Measurements from ENCODE around the gene KLRF1. TPM values are rescaled to one million over a fixed set of nuclear protein-coding genes. Genes with fewer than 3 reads are reported as not detected.

Gene KLRF1
- polyA plus RNA-seq, 1 of the 3 experiments (the other 2 are of a cell fraction) = not detected

- Histone ChIP-seq H3K9me3 (no peaks in the 10 kb centered on the region), H3K4me1 (ENCODE audit: control insufficient read depth in 1 of 2, insufficient read depth in 2 of 2, low read depth in 1 of 2, low read length in 1 of 2) (no peaks in the 10 kb centered on the region), H3K9me2 (no peaks in the 10 kb centered on the region), H4K20me1 (ENCODE audit: insufficient read depth) (no peaks in the 10 kb centered on the region), H3F3A (replicated peaks; ENCODE audit: insufficient read depth) (no peaks in the 10 kb centered on the region), H3K9ac (no peak overlapping the region), H3K27me3 (ENCODE audit: insufficient read depth) (no peaks in the 10 kb centered on the region; the same call in 1 of the 2 replicates), H3K4me3 (ENCODE audit: low read depth in 2 of 2, low read length in 1 of 2) (no peak overlapping the region), H2AFZ (ENCODE audit: low read depth) (no peak overlapping the region), H3K27ac (ENCODE audit: low read depth in 2 of 2, low read length in 1 of 2) (no peak overlapping the region), H3K36me3 (replicated peaks in 1 of 2; ENCODE audit: control insufficient read depth in 1 of 2, insufficient read depth in 2 of 2, low read length in 1 of 2) (no peaks in the 10 kb centered on the region), H3K4me2 (no peak overlapping the region), H3K79me2 (ENCODE audit: insufficient read depth) (no peaks in the 10 kb centered on the region)
- 6% methylated on average over 5 of the region's 5 CpGs for whole genome bisulfite sequencing (ENCODE audit: low lambda C conversion rate)
- ChIA-PET CTCF (interaction anchor here (1.2 kb wide), 1 partner anchor 81 kb away, joined by 3 read pairs; no protein-coding TSS in a partner anchor), POLR2A (no interaction called here)
- no peak for DNase-seq
- TF ChIP-seq MAX (IDR thresholded peaks at IDR 0.05; ENCODE audit: low read depth) (no peak), NFIC (IDR thresholded peaks at IDR 0.05; ENCODE audit: borderline replicate concordance) (no peak)
Measured at GRCh38 chr12:9829982-9830381, 2.7 kb downstream of the KLRF1 start.

- no peaks in the 10 kb centered on the region for H3K4me1 ChIP-seq (ENCODE audit: control insufficient read depth in 1 of 2, insufficient read depth in 2 of 2, low read depth in 1 of 2, low read length in 1 of 2)
- no peak overlapping the region for H2AFZ ChIP-seq (ENCODE audit: low read depth)
- no peak overlapping the region for H3K4me3 ChIP-seq (ENCODE audit: low read depth in 2 of 2, low read length in 1 of 2)
- H3K4me2 ChIP-seq = no peak overlapping the region
- no peaks in the 10 kb centered on the region for H3K9me2 ChIP-seq
- DNase-seq = no peak
- H3F3A ChIP-seq (replicated peaks; ENCODE audit: insufficient read depth) = no peaks in the 10 kb centered on the region
- H3K9me3 ChIP-seq = no peaks in the 10 kb centered on the region
- no peaks in the 10 kb centered on the region for H3K36me3 ChIP-seq (replicated peaks in 1 of 2; ENCODE audit: control insufficient read depth in 1 of 2, insufficient read depth in 2 of 2, low read length in 1 of 2)
- TF ChIP-seq REST (IDR thresholded peaks at IDR 0.05; ENCODE audit: low read depth, low read length) = no peak
- no peak for TF ChIP-seq SMC3 (IDR thresholded peaks at IDR 0.05; ENCODE audit: low read depth, low read length)
- no peak for TF ChIP-seq MEF2A (IDR thresholded peaks at IDR 0.05; ENCODE audit: borderline replicate concordance, low read depth)
- no peak for TF ChIP-seq RXRA (IDR thresholded peaks at IDR 0.05; ENCODE audit: borderline replicate concordance, low read depth)
- TF ChIP-seq IRF3 (IDR thresholded peaks at IDR 0.05; ENCODE audit: low read depth, low read length) = no peak
- TF ChIP-seq RFX5 (IDR thresholded peaks at IDR 0.05; ENCODE audit: low read length) = no peak
- H3K79me2 ChIP-seq (ENCODE audit: insufficient read depth) = no peaks in the 10 kb centered on the region
- CTCF ChIA-PET = no interaction called here
- POLR2A ChIA-PET = no interaction called here
- no peak overlapping the region for H3K27ac ChIP-seq (ENCODE audit: low read depth in 2 of 2, low read length in 1 of 2)
- WGBS (ENCODE audit: low lambda C conversion rate) = 10% methylated on average over 3 of the region's 3 CpGs
- no peaks in the 10 kb centered on the region for H4K20me1 ChIP-seq (ENCODE audit: insufficient read depth)
- peaks cover 6% of the 10 kb centered on the region; the same call in 1 of the 2 replicates for H3K27me3 ChIP-seq (ENCODE audit: insufficient read depth)
- H3K9ac ChIP-seq = no peak overlapping the region
Measured at GRCh38 chr12:9831720-9832119, 4.4 kb downstream of the KLRF1 start.
